GM13977 (cell line): ENCODE data around the gene OXNAD1.

ENCODE experiments used
- DNase-seq: peaks from one replicate; pipeline ENCODE4 v3.0.0; 2012; ENCODE audit warnings: low spot score
- CTCF ChIP-seq: IDR thresholded peaks from 2 replicates; pipeline ENCODE4 v1.5.1; 2012; ENCODE audit warnings: mild to moderate bottlenecking, control low read depth; ENCODE audit not compliant: insufficient read depth; ENCODE audit errors: extremely low read depth, missing control alignments
- in situ Hi-C: fragments of 300-500 bp; cut with MboI; formaldehyde crosslinking; loops from one replicate; pipeline ENCODE4 v1.12.0; 2022; ENCODE audit warnings: low sequenced_read_pairs, low pct_unique_long_range_greater_than_20kb, mixed read lengths, inconsistent platforms; ENCODE audit not compliant: unreplicated experiment

The OXNAD1 gene

GRCh38 chr3:16317561-16317945, 52.5 kb downstream of the OXNAD1 start:
- no peak for TF ChIP-seq CTCF
- in situ Hi-C loops = no loop called here
- DNase-seq = no peak

- in situ Hi-C loops = no loop called here
- DNase-seq = no peak
- no peak for TF ChIP-seq CTCF
Measured at GRCh38 chr3:16318176-16318575, 53.2 kb downstream of the OXNAD1 start.

- DNase-seq = peak; percentile 40
- peak; percentile 46 for TF ChIP-seq CTCF
- in situ Hi-C loops = no loop called here
Measured at GRCh38 chr3:16319307-16319706, 54.3 kb downstream of the OXNAD1 start.

- TF ChIP-seq CTCF = no peak
- DNase-seq = no peak
- in situ Hi-C loops = no loop called here
Measured at GRCh38 chr3:16319723-16320122, 54.7 kb downstream of the OXNAD1 start.

- in situ Hi-C loops = no loop called here
- no peak for TF ChIP-seq CTCF
- DNase-seq = no peak
Measured at GRCh38 chr3:16320711-16321110, 55.7 kb downstream of the OXNAD1 start.

GRCh38 chr3:16322189-16322588, 57.2 kb downstream of the OXNAD1 start:
- no peak for DNase-seq
- no peak for TF ChIP-seq CTCF
- in situ Hi-C loops = no loop called here

GRCh38 chr3:16323737-16324136, 58.7 kb downstream of the OXNAD1 start:
- DNase-seq = no peak
- in situ Hi-C loops = no loop called here
- no peak for TF ChIP-seq CTCF
